ENCODE data around the gene INVS.

- TF ChIP-seq CTCF (conservative IDR thresholded peaks at IDR 0.05) (no peak), ZFX (IDR thresholded peaks at IDR 0.05) (no peak)
Observed at GRCh38 chr9:100219347-100219746, 120.3 kb downstream of the INVS start.
